Dendritic cell treated with granulocyte-macrophage colony-stimulating factor and Interleukin-4, amounts not matched to agents 40 ng/mL and 50 ng/mL, for 4 days (primary cell): ENCODE results near the gene DPYSL3.

Source experiments
- H3K27ac Mint-ChIP-seq: one replicate; pipeline ENCODE4 v1.8.0; 2022; ENCODE audit warnings: mild to moderate bottlenecking, mixed read lengths
- H3K27me3 Mint-ChIP-seq: one replicate; pipeline ENCODE4 v1.8.0; 2022; ENCODE audit warnings: mild to moderate bottlenecking, mixed read lengths
- H3K36me3 Mint-ChIP-seq: one replicate; pipeline ENCODE4 v1.8.0; 2022; ENCODE audit warnings: low read depth, mixed read lengths
- H3K4me1 Mint-ChIP-seq: one replicate; pipeline ENCODE4 v1.8.0; 2022; ENCODE audit warnings: low read depth, mixed read lengths
- H3K4me3 Mint-ChIP-seq: one replicate; pipeline ENCODE4 v1.8.0; 2022; ENCODE audit warnings: mild to moderate bottlenecking, moderate library complexity, mixed read lengths
- H3K9me3 Mint-ChIP-seq: one replicate; pipeline ENCODE4 v1.8.0; 2022; ENCODE audit warnings: mixed read lengths
- intact Hi-C: fragments of 100-400 bp; cut with micrococcal nuclease; formaldehyde crosslinking; loops from one replicate; pipeline ENCODE4 v1.15.0; 2022

Gene DPYSL3

GRCh38 chr5:147451193-147451592, 58.7 kb downstream of the DPYSL3 start:
- Mint-ChIP-seq H3K27ac (no peak overlapping the region), H3K4me3 (no peak overlapping the region), H3K27me3 (peaks cover 47% of the 10 kb centered on the region), H3K4me1 (peaks cover 29% of the 10 kb centered on the region), H3K36me3 (peaks cover 5% of the 10 kb centered on the region), H3K9me3 (no peaks in the 10 kb centered on the region)
- intact Hi-C loops, result loop anchor here (5.0 to 10.0 kb wide), 2 partner anchors 229 to 374 kb away; no protein-coding TSS in a partner anchor

GRCh38 chr5:147450606-147451005, 59.3 kb downstream of the DPYSL3 start:
- Mint-ChIP-seq H3K9me3 (no peaks in the 10 kb centered on the region), H3K36me3 (peaks cover 5% of the 10 kb centered on the region), H3K27ac (no peak overlapping the region), H3K4me3 (no peak overlapping the region), H3K4me1 (peaks cover 25% of the 10 kb centered on the region), H3K27me3 (peaks cover 47% of the 10 kb centered on the region)
- intact Hi-C loops, result loop anchor here (5.0 to 10.0 kb wide), 2 partner anchors 228 to 374 kb away; no protein-coding TSS in a partner anchor

GRCh38 chr5:147448766-147449165, 61.1 kb downstream of the DPYSL3 start:
- no peak overlapping the region for H3K27ac Mint-ChIP-seq
- peaks cover 31% of the 10 kb centered on the region for H3K27me3 Mint-ChIP-seq
- peaks cover 12% of the 10 kb centered on the region for H3K4me1 Mint-ChIP-seq
- H3K36me3 Mint-ChIP-seq, result peaks cover 2% of the 10 kb centered on the region
- no peak overlapping the region for H3K4me3 Mint-ChIP-seq
- intact Hi-C loops, result no loop called here
- no peaks in the 10 kb centered on the region for H3K9me3 Mint-ChIP-seq

- Mint-ChIP-seq H3K27ac (no peak overlapping the region), H3K27me3 (peaks cover 11% of the 10 kb centered on the region), H3K4me1 (peaks cover 6% of the 10 kb centered on the region), H3K9me3 (no peaks in the 10 kb centered on the region), H3K36me3 (no peaks in the 10 kb centered on the region), H3K4me3 (no peak overlapping the region)
- intact Hi-C loops, result no loop called here
Observed at GRCh38 chr5:147446523-147446922, 63.3 kb downstream of the DPYSL3 start.

GRCh38 chr5:147445917-147446316, 64.0 kb downstream of the DPYSL3 start:
- H3K4me3 Mint-ChIP-seq, result no peak overlapping the region
- intact Hi-C loops, result no loop called here
- H3K27me3 Mint-ChIP-seq, result peaks cover 5% of the 10 kb centered on the region
- H3K27ac Mint-ChIP-seq, result no peak overlapping the region
- no peaks in the 10 kb centered on the region for H3K9me3 Mint-ChIP-seq
- no peaks in the 10 kb centered on the region for H3K36me3 Mint-ChIP-seq
- H3K4me1 Mint-ChIP-seq, result peaks cover 6% of the 10 kb centered on the region

GRCh38 chr5:147445090-147445489, 64.8 kb downstream of the DPYSL3 start:
- no peak overlapping the region for H3K27ac Mint-ChIP-seq
- intact Hi-C loops, result no loop called here
- H3K9me3 Mint-ChIP-seq, result no peaks in the 10 kb centered on the region
- H3K4me1 Mint-ChIP-seq, result peaks cover 6% of the 10 kb centered on the region
- H3K27me3 Mint-ChIP-seq, result peaks cover 2% of the 10 kb centered on the region
- H3K36me3 Mint-ChIP-seq, result no peaks in the 10 kb centered on the region
- H3K4me3 Mint-ChIP-seq, result no peak overlapping the region

GRCh38 chr5:147442224-147442623, 67.6 kb downstream of the DPYSL3 start:
- intact Hi-C loops, result no loop called here
- no peaks in the 10 kb centered on the region for H3K9me3 Mint-ChIP-seq
- H3K27me3 Mint-ChIP-seq, result no peaks in the 10 kb centered on the region
- H3K4me1 Mint-ChIP-seq, result peaks cover 20% of the 10 kb centered on the region
- no peaks in the 10 kb centered on the region for H3K36me3 Mint-ChIP-seq
- H3K4me3 Mint-ChIP-seq, result no peak overlapping the region
- H3K27ac Mint-ChIP-seq, result no peak overlapping the region

GRCh38 chr5:147441191-147441695, 68.6 kb downstream of the DPYSL3 start:
- intact Hi-C loops, result no loop called here
- peaks cover 27% of the 10 kb centered on the region for H3K4me1 Mint-ChIP-seq
- no peaks in the 10 kb centered on the region for H3K36me3 Mint-ChIP-seq
- H3K9me3 Mint-ChIP-seq, result no peaks in the 10 kb centered on the region
- H3K4me3 Mint-ChIP-seq, result no peak overlapping the region
- H3K27me3 Mint-ChIP-seq, result no peaks in the 10 kb centered on the region
- H3K27ac Mint-ChIP-seq, result no peak overlapping the region

- H3K27ac Mint-ChIP-seq, result no peak overlapping the region
- H3K36me3 Mint-ChIP-seq, result no peaks in the 10 kb centered on the region
- intact Hi-C loops, result no loop called here
- H3K9me3 Mint-ChIP-seq, result no peaks in the 10 kb centered on the region
- no peak overlapping the region for H3K4me3 Mint-ChIP-seq
- no peaks in the 10 kb centered on the region for H3K27me3 Mint-ChIP-seq
- peaks cover 27% of the 10 kb centered on the region for H3K4me1 Mint-ChIP-seq
Observed at GRCh38 chr5:147439254-147439653, 70.6 kb downstream of the DPYSL3 start.

GRCh38 chr5:147437161-147437596, 72.7 kb downstream of the DPYSL3 start:
- Mint-ChIP-seq H3K36me3 (no peaks in the 10 kb centered on the region), H3K4me3 (no peak overlapping the region), H3K4me1 (peaks cover 24% of the 10 kb centered on the region), H3K27me3 (no peaks in the 10 kb centered on the region), H3K9me3 (no peaks in the 10 kb centered on the region), H3K27ac (no peak overlapping the region)
- intact Hi-C loops, result no loop called here

GRCh38 chr5:147436596-147436995, 73.3 kb downstream of the DPYSL3 start:
- intact Hi-C loops, result no loop called here
- H3K4me3 Mint-ChIP-seq, result no peak overlapping the region
- H3K9me3 Mint-ChIP-seq, result no peaks in the 10 kb centered on the region
- no peaks in the 10 kb centered on the region for H3K36me3 Mint-ChIP-seq
- H3K27me3 Mint-ChIP-seq, result no peaks in the 10 kb centered on the region
- H3K4me1 Mint-ChIP-seq, result peaks cover 21% of the 10 kb centered on the region
- no peak overlapping the region for H3K27ac Mint-ChIP-seq

- Mint-ChIP-seq H3K9me3 (no peaks in the 10 kb centered on the region), H3K27ac (no peak overlapping the region), H3K4me3 (no peak overlapping the region), H3K27me3 (no peaks in the 10 kb centered on the region), H3K36me3 (no peaks in the 10 kb centered on the region), H3K4me1 (peaks cover 16% of the 10 kb centered on the region)
- intact Hi-C loops, result no loop called here
Observed at GRCh38 chr5:147434049-147434448, 75.8 kb downstream of the DPYSL3 start.

GRCh38 chr5:147432323-147432722, 77.5 kb downstream of the DPYSL3 start:
- Mint-ChIP-seq H3K27ac (no peak overlapping the region), H3K4me3 (no peak overlapping the region), H3K36me3 (no peaks in the 10 kb centered on the region), H3K4me1 (peaks cover 8% of the 10 kb centered on the region), H3K9me3 (no peaks in the 10 kb centered on the region), H3K27me3 (no peaks in the 10 kb centered on the region)
- intact Hi-C loops, result no loop called here

GRCh38 chr5:147431586-147431985, 78.3 kb downstream of the DPYSL3 start:
- Mint-ChIP-seq H3K4me3 (no peak overlapping the region), H3K27me3 (no peaks in the 10 kb centered on the region)
- intact Hi-C loops, result no loop called here

GRCh38 chr5:147430628-147431027, 79.2 kb downstream of the DPYSL3 start:
- Mint-ChIP-seq H3K4me1 (no peaks in the 10 kb centered on the region), H3K4me3 (no peak overlapping the region), H3K36me3 (no peaks in the 10 kb centered on the region), H3K9me3 (no peaks in the 10 kb centered on the region), H3K27ac (no peak overlapping the region), H3K27me3 (no peaks in the 10 kb centered on the region)
- intact Hi-C loops, result no loop called here

More at GRCh38 chr5:147431586-147431985, 78.3 kb downstream of the DPYSL3 start:
- Mint-ChIP-seq H3K9me3 (no peaks in the 10 kb centered on the region), H3K27ac (no peak overlapping the region), H3K36me3 (no peaks in the 10 kb centered on the region), H3K4me1 (peaks cover 2% of the 10 kb centered on the region)
